ENCODE measurements around the gene CHIT1. TPM values are rescaled to one million over a fixed set of nuclear protein-coding genes. Genes with fewer than 3 reads are reported as not detected.

CHIT1 gene
- total RNA-seq, 1 experiment from 2014 or later, result not detected

DNA sequence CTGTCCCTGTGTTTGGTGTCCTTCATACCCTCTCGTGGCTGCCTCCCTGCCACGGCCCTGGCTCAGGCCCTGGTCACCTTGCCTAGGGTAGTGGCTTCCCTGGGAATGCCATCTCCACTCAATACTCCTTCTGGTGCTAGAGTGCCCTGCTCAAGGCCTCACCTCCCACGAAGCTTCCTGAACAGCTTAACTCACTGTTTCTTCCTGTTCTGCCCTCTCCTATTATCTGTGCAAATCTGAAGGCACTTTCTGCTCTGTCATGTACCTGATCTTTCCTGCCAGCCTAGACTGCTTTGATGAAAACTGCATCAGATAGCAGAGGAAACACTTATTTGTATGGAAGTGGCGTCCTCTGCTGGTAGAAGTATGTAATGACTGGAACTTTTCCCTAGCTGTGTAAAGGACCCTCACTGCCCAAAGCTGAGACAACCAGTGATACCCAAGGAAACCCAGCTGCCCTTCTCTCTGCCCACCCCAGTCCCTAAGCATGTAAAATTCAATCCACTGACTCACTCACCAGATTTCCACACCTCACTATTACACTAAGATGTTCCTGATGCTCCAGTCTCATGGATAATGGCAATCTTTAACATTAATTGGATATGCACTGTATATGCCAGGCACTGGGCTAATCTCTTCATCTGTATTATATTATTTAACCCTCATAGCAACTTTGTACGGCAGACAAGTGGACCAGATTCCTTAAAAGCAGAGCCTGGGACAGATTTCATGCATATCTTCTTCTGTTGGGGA lies 39.6 kb upstream of the CHIT1 start:
- peaks cover 6% of the 10 kb centered on the region for H3K4me1 ChIP-seq (ENCODE audit: control insufficient read depth, insufficient read depth, low read length)
- peak; percentile 69 for DNase-seq (ENCODE audit: low read depth, low spot score)
- BruUV-seq (replicated peaks), result no TSS peak
- TF ChIP-seq POLR2AphosphoS5 (IDR thresholded peaks at IDR 0.05; ENCODE audit: low read depth, low read length) (no peak), SIN3A (IDR thresholded peaks at IDR 0.05; ENCODE audit: borderline replicate concordance, insufficient read depth, low read depth, low read length) (no peak)
- TF ChIP-seq, protein P1, sequence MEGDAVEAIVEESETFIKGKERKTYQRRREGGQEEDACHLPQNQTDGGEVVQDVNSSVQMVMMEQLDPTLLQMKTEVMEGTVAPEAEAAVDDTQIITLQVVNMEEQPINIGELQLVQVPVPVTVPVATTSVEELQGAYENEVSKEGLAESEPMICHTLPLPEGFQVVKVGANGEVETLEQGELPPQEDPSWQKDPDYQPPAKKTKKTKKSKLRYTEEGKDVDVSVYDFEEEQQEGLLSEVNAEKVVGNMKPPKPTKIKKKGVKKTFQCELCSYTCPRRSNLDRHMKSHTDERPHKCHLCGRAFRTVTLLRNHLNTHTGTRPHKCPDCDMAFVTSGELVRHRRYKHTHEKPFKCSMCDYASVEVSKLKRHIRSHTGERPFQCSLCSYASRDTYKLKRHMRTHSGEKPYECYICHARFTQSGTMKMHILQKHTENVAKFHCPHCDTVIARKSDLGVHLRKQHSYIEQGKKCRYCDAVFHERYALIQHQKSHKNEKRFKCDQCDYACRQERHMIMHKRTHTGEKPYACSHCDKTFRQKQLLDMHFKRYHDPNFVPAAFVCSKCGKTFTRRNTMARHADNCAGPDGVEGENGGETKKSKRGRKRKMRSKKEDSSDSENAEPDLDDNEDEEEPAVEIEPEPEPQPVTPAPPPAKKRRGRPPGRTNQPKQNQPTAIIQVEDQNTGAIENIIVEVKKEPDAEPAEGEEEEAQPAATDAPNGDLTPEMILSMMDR (IDR thresholded peaks at IDR 0.05), result peak; percentile 96
- CTCF ChIA-PET, result interaction anchor here (0.5 to 1.7 kb wide), 7 partner anchors 27 to 551 kb away, joined by 3 to 14 read pairs (median 4); no protein-coding TSS in a partner anchor
- in situ Hi-C loops (cut with HindIII; ENCODE audit: low pct_unique_long_range_greater_than_20kb, low sequenced_read_pairs) (no loop called here), intact Hi-C loops (cut with micrococcal nuclease; ENCODE audit: unreplicated experiment) (loop anchor here (1.0 kb wide), 1 partner anchor 230 kb away; no protein-coding TSS in a partner anchor)
- no peaks in the 10 kb centered on the region for H3K27me3 ChIP-seq (ENCODE audit: control insufficient read depth, insufficient read depth, low read length)
- H3K36me3 ChIP-seq (ENCODE audit: control insufficient read depth, insufficient read depth, low read length), result no peaks in the 10 kb centered on the region
- no peak overlapping the region for H3K4me3 ChIP-seq (ENCODE audit: low read depth in 2 of 2, low read length in 2 of 2)
- POLR2A ChIA-PET, result interaction anchor here (0.5 kb wide), 1 partner anchor 27 kb away, joined by 3 read pairs; no protein-coding TSS in a partner anchor
- ATAC-seq, result peak; percentile 74
- no peak overlapping the region for H3K27ac ChIP-seq (ENCODE audit: low read length)
- H3K9me3 ChIP-seq (ENCODE audit: control insufficient read depth, insufficient read depth, low read depth, low read length), result no peaks in the 10 kb centered on the region

DNA sequence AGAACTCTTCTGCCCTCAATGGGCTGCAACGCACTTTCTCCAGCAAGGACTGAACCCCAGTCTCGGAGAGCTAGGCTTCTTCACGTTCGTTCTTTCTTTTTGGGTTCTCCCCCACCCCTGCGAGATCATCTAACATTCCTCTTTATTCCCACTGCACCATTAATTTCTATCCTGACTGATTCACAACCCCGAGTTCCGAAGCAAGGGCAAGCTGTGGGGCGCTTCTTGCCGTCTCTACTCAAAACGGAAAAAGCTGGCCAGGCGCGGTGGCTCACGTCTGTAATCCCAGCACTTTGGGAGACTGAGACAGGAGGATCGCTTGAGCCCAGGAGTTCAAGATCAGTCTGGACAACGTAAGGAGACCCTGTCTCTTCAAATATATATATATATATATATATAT lies 38.4 kb upstream of the CHIT1 start:
- in situ Hi-C loops (cut with HindIII; ENCODE audit: low pct_unique_long_range_greater_than_20kb, low sequenced_read_pairs), result no loop called here
- Histone ChIP-seq H3K36me3 (ENCODE audit: control insufficient read depth, insufficient read depth, low read length) (no peaks in the 10 kb centered on the region), H3K27me3 (ENCODE audit: control insufficient read depth, insufficient read depth, low read length) (no peaks in the 10 kb centered on the region), H3K4me3 (ENCODE audit: low read depth in 2 of 2, low read length in 2 of 2) (peak overlapping the region; percentile 59 to 81), H3K9me3 (ENCODE audit: control insufficient read depth, insufficient read depth, low read depth, low read length) (no peaks in the 10 kb centered on the region), H3K4me1 (ENCODE audit: control insufficient read depth, insufficient read depth, low read length) (peaks cover 3% of the 10 kb centered on the region), H3K27ac (ENCODE audit: low read length) (peak overlapping the region; percentile 73)
- intact Hi-C loops (cut with micrococcal nuclease; ENCODE audit: unreplicated experiment), result no loop called here
- POLR2A ChIA-PET, result no interaction called here
- no TSS peak for BruUV-seq (replicated peaks)
- CTCF ChIA-PET, result interaction anchor here (0.6 to 1.8 kb wide), 23 partner anchors 10 to 1865 kb away, joined by 3 to 18 read pairs (median 4); no protein-coding TSS in a partner anchor
- no peak for DNase-seq (ENCODE audit: low read depth, low spot score)
- peak; percentile 14 for ATAC-seq
- TF ChIP-seq, protein P2, sequence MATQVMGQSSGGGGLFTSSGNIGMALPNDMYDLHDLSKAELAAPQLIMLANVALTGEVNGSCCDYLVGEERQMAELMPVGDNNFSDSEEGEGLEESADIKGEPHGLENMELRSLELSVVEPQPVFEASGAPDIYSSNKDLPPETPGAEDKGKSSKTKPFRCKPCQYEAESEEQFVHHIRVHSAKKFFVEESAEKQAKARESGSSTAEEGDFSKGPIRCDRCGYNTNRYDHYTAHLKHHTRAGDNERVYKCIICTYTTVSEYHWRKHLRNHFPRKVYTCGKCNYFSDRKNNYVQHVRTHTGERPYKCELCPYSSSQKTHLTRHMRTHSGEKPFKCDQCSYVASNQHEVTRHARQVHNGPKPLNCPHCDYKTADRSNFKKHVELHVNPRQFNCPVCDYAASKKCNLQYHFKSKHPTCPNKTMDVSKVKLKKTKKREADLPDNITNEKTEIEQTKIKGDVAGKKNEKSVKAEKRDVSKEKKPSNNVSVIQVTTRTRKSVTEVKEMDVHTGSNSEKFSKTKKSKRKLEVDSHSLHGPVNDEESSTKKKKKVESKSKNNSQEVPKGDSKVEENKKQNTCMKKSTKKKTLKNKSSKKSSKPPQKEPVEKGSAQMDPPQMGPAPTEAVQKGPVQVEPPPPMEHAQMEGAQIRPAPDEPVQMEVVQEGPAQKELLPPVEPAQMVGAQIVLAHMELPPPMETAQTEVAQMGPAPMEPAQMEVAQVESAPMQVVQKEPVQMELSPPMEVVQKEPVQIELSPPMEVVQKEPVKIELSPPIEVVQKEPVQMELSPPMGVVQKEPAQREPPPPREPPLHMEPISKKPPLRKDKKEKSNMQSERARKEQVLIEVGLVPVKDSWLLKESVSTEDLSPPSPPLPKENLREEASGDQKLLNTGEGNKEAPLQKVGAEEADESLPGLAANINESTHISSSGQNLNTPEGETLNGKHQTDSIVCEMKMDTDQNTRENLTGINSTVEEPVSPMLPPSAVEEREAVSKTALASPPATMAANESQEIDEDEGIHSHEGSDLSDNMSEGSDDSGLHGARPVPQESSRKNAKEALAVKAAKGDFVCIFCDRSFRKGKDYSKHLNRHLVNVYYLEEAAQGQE (IDR thresholded peaks at IDR 0.05; ENCODE audit: insufficient read depth in 1 of 2, low read depth in 2 of 2, low read length in 1 of 2), result no peak
- TF ChIP-seq SIN3A (IDR thresholded peaks at IDR 0.05; ENCODE audit: borderline replicate concordance, insufficient read depth, low read depth, low read length) (no peak), TCF7L2 (IDR thresholded peaks at IDR 0.05; ENCODE audit: low read depth, low read length) (no peak), POLR2AphosphoS5 (IDR thresholded peaks at IDR 0.05; ENCODE audit: low read depth, low read length) (no peak)
- TF ChIP-seq, protein P1 (IDR thresholded peaks at IDR 0.05), result no peak

All from Panc1 (cell line).